Upper lobe of left lung (tissue), 6 donors: ENCODE measurements around the gene OR6K2. TPM values are rescaled to one million over a fixed set of nuclear protein-coding genes. Genes with fewer than 3 reads are reported as not detected.

Source experiments
- ATAC-seq, 2 donors: fragments of 200-7000 bp; cut with Tn5 transposase; one replicate each; pipeline ENCODE4 v1.9.1; 2022; ENCODE audit warnings: mild to moderate bottlenecking in 2 of 2, moderate library complexity in 2 of 2; ENCODE audit not compliant: low FRiP score in 2 of 2
- DNase-seq, 2 donors: peaks; one replicate each; pipeline ENCODE4 v3.0.0-alpha.2; 2019 to 2020
- H3K27ac ChIP-seq, 4 donors: fragments of 200-600 bp; sonication (generic); one replicate each; pipeline ENCODE4 v1.5.1; 2016 to 2019
- H3K27me3 ChIP-seq, 4 donors: fragments of 200-600 bp; sonication (generic); one replicate each; pipeline ENCODE4 v1.5.1; 2017 to 2019
- H3K36me3 ChIP-seq, 4 donors: fragments of 200-600 bp; sonication (generic); one replicate each; pipeline ENCODE4 v1.5.1; 2016 to 2019
- H3K4me1 ChIP-seq, 4 donors: fragments of 200-600 bp; sonication (generic); one replicate each; pipeline ENCODE4 v1.5.1; 2018 to 2019
- H3K4me3 ChIP-seq, 4 donors: fragments of 200-600 bp; sonication (generic); one replicate each; pipeline ENCODE4 v1.5.1; 2017 to 2019; ENCODE audit warnings: mild to moderate bottlenecking in 2 of 4, moderate library complexity in 1 of 4
- H3K9me3 ChIP-seq, 4 donors: fragments of 200-600 bp; sonication (generic); one replicate each; pipeline ENCODE4 v1.5.1; 2018 to 2019
- EP300 ChIP-seq, 4 donors: sonication (generic); formaldehyde crosslinking; IDR thresholded peaks; one replicate each; pipeline ENCODE4 v1.5.1; 2017; ENCODE audit warnings: antibody characterized with exemption in 4 of 4, control low read depth in 2 of 4
- POLR2A ChIP-seq, 4 donors: fragments of 450-650 bp; IDR thresholded peaks; one replicate each; pipeline ENCODE4 v1.5.1; 2016 to 2017; ENCODE audit warnings: antibody characterized with exemption in 4 of 4, mild to moderate bottlenecking in 2 of 4
- POLR2AphosphoS5 ChIP-seq, 2 donors: sonication (generic); formaldehyde crosslinking; IDR thresholded peaks; one replicate each; pipeline ENCODE4 v1.5.1; 2017; ENCODE audit warnings: antibody characterized with exemption in 2 of 2
- WGBS, 2 donors: methylation state at CpG; one replicate each; pipeline ENCODE4 v1.1.5; 2017 to 2018; 5-methylcytosine and 5-hydroxymethylcytosine counted together
- total RNA-seq, 6 donors: library from RNA; depleted of rRNA in 4 of 6; stranded (reverse); fragments of >200 nt in 4 of 6; gene quantifications; one replicate each; pipeline versions ENCODE4 v1.1.0 to v1.2.1, GENCODE V29; 2016 to 2021
- TF ChIP-seq, protein P1 (sequence below), 6 experiments: fragments of 450-650 bp in 4 of 6; fragments of 200-600 bp in 2 of 6; sonication (generic) in 2 of 6; IDR thresholded peaks; one replicate each; pipeline ENCODE4 v1.5.1; 2016 to 2019; ENCODE audit warnings: antibody characterized with exemption in 6 of 6
- donor health status: DM: no; HTN: no; CAD: no; lungs with moderate emphysema.
- donor health status: DM: no; HTN: yes; CAD: no; lungs with severe emphysema.

OR6K2 gene
- total RNA-seq, 6 donors from 2014 or later, result not detected

DNA sequence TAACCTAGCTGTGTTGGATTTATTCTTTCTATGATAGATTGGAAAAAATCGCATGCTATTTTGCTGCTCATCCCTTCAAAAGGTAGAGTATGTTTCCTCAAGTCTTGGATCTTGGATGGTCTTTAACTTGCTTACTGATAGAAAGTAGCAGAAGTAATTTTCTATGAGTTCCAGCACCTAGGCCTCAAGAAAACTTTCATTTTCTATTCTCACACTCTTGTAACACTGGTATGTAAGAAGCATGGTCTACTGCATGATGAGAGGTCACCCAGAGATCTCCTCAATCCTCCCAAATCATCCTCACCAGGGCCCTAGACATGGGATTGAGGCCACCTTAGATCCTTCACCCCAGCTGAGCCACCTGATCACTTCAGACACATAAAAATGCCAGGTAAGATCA lies 21.2 kb downstream of the OR6K2 start:
- Histone ChIP-seq H3K4me3 (no peak overlapping the region), H3K27me3 (no peaks in the 10 kb centered on the region), H3K9me3 (no peaks in the 10 kb centered on the region), H3K27ac (no peak overlapping the region), H3K36me3 (no peaks in the 10 kb centered on the region), H3K4me1 (no peaks in the 10 kb centered on the region)
- no peak for DNase-seq
- ATAC-seq, result no peak
- WGBS, 2 donors, result 96 to 97% methylated on average over 1 of the region's 1 CpG
- TF ChIP-seq EP300 (IDR thresholded peaks at IDR 0.05), result no peak
- TF ChIP-seq, protein P1, sequence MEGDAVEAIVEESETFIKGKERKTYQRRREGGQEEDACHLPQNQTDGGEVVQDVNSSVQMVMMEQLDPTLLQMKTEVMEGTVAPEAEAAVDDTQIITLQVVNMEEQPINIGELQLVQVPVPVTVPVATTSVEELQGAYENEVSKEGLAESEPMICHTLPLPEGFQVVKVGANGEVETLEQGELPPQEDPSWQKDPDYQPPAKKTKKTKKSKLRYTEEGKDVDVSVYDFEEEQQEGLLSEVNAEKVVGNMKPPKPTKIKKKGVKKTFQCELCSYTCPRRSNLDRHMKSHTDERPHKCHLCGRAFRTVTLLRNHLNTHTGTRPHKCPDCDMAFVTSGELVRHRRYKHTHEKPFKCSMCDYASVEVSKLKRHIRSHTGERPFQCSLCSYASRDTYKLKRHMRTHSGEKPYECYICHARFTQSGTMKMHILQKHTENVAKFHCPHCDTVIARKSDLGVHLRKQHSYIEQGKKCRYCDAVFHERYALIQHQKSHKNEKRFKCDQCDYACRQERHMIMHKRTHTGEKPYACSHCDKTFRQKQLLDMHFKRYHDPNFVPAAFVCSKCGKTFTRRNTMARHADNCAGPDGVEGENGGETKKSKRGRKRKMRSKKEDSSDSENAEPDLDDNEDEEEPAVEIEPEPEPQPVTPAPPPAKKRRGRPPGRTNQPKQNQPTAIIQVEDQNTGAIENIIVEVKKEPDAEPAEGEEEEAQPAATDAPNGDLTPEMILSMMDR (IDR thresholded peaks at IDR 0.05), result no peak
- TF ChIP-seq POLR2A (IDR thresholded peaks at IDR 0.05), result no peak
- no peak for TF ChIP-seq POLR2AphosphoS5 (IDR thresholded peaks at IDR 0.05)

DNA sequence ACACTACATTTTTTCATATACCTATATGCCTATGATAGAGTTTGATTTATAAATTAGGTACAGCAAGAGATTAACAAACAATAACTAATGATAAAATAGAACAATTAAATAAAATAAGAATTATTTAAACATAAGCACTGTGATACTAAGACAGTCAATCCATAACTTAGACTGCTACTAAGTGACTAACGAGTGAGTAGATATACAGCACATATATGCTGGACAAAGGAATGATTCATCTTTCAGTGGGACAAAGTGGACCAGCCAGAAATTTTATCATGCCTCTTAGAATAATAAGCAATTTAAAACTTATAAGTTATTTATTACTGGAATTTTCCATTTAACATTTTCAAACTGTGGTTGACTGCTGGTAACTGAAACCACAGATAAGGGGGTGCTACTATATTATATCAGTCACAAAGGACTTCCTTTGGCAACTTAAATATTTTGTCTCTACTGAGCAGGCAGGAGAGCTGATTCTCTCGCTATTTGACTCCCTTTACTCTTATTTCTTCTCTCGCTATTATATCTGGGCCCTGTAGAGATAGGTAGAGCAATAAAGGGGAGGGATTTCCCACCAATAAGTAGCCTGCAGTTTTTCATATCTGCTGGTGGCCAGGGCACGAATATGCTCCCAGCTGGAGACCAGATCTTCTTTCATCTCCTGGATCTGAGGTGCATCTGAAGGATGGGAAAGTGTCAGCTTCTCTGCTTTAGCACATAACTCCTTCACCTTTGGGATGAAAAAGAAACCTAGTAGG lies 24.7 kb downstream of the OR6K2 start:
- no peaks in the 10 kb centered on the region for H3K27me3 ChIP-seq
- H3K4me1 ChIP-seq, result no peaks in the 10 kb centered on the region
- no peak overlapping the region for H3K27ac ChIP-seq
- no peaks in the 10 kb centered on the region for H3K9me3 ChIP-seq
- WGBS, 2 donors, result 53 to 66% methylated on average over 4 of the region's 4 CpGs
- no peaks in the 10 kb centered on the region for H3K36me3 ChIP-seq
- no peak for DNase-seq
- no peak overlapping the region for H3K4me3 ChIP-seq
- TF ChIP-seq EP300 (IDR thresholded peaks at IDR 0.05) (no peak), POLR2A (IDR thresholded peaks at IDR 0.05) (no peak), POLR2AphosphoS5 (IDR thresholded peaks at IDR 0.05) (no peak)
- TF ChIP-seq, protein P1 (IDR thresholded peaks at IDR 0.05), result no peak
- ATAC-seq, result no peak

DNA sequence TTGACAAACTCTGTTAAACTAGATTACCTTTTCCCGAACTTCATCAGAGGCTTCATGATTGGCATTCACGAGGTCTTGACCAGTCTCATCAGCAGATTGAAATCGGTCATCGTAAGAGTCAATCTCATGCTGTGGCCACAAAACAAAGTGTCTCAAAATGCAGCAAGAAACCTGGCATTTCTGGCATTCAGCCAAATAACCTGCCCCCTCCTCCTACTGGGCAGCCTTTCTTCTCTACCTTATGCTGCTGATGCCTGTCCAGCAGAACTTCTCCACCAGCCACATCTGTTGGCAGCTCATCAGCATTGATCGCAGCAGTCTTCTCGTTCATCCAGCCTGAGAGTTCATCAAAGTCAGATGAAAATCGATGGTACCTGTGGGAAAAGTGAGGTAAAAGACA lies 26.1 kb downstream of the OR6K2 start:
- H3K27ac ChIP-seq, result no peak overlapping the region
- TF ChIP-seq POLR2AphosphoS5 (IDR thresholded peaks at IDR 0.05) (no peak), EP300 (IDR thresholded peaks at IDR 0.05) (no peak), POLR2A (IDR thresholded peaks at IDR 0.05) (no peak)
- TF ChIP-seq, protein P1 (IDR thresholded peaks at IDR 0.05), result no peak
- H3K27me3 ChIP-seq, result no peaks in the 10 kb centered on the region
- H3K36me3 ChIP-seq, result no peaks in the 10 kb centered on the region
- 90 to 92% methylated on average over 7 of the region's 7 CpGs for WGBS, 2 donors
- H3K4me1 ChIP-seq, result no peaks in the 10 kb centered on the region
- H3K4me3 ChIP-seq, result no peak overlapping the region
- DNase-seq (no peak), ATAC-seq (no peak)
- H3K9me3 ChIP-seq, result no peaks in the 10 kb centered on the region

DNA sequence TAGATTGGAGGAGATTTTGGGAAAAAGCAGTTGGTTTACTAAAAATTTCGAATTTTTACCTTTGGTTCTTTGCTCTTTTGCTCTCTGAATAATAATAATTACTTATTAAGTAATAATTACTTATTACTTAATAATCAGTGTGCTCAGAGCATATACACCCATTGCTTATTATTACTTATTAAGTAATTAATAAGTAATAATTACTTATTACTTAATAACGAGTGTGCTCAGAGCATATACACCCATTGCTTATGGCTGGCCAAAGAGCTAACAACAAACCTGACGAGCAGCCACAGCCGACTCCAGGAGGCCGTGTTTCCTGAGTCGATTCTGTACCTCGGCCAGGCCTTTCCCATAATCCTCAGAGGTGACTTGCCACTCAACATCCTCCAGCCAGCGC lies 34.4 kb downstream of the OR6K2 start:
- Histone ChIP-seq H3K4me3 (no peak overlapping the region), H3K9me3 (no peaks in the 10 kb centered on the region), H3K36me3 (no peaks in the 10 kb centered on the region), H3K27me3 (no peaks in the 10 kb centered on the region), H3K4me1 (no peaks in the 10 kb centered on the region), H3K27ac (no peak overlapping the region)
- ATAC-seq (no peak), DNase-seq (no peak)
- 89% methylated on average over 8 of the region's 8 CpGs for WGBS, 2 donors
- TF ChIP-seq POLR2AphosphoS5 (IDR thresholded peaks at IDR 0.05) (no peak), POLR2A (IDR thresholded peaks at IDR 0.05) (no peak)
- TF ChIP-seq, protein P1 (IDR thresholded peaks at IDR 0.05), result no peak

DNA sequence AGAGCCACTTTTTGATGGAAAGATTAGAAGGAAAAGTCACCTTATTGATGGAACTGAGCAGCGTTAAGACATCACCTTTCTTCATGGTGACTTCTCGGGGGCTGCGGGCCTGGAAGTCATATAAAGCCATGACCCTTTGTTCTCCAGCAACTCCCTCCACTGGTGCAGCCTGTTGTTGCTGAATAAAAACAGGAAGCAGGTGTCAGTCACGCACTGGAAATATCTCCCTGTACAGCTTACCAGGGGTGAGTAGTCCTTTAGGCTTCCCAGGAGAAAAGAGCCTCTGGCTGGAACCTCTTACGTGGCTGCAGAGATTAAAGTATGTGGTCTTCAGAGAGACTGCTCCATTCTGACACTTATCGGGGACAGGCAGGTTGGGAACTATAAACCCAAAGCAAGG lies 45.9 kb downstream of the OR6K2 start:
- Histone ChIP-seq H3K4me3 (no peak overlapping the region), H3K27me3 (no peaks in the 10 kb centered on the region), H3K9me3 (no peaks in the 10 kb centered on the region), H3K36me3 (no peaks in the 10 kb centered on the region), H3K4me1 (peaks cover 0 to 5% (median 0%) of the 10 kb centered on the region in 4 donors), H3K27ac (no peak overlapping the region)
- peak in 1 of 2 donors; percentile 34 for DNase-seq
- TF ChIP-seq POLR2AphosphoS5 (IDR thresholded peaks at IDR 0.05) (no peak), EP300 (IDR thresholded peaks at IDR 0.05) (no peak), POLR2A (IDR thresholded peaks at IDR 0.05) (no peak)
- TF ChIP-seq, protein P1 (IDR thresholded peaks at IDR 0.05), result no peak
- ATAC-seq, result no peak
- 34 to 40% methylated on average over 6 of the region's 6 CpGs for WGBS, 2 donors
